Gastrocnemius medialis (tissue), 4 donors: ENCODE results near the gene GNG3. TPM values are rescaled to one million over a fixed set of nuclear protein-coding genes. Genes with fewer than 3 reads are reported as not detected.

Experiments used
- ATAC-seq, 2 donors: fragments of 150-250 bp; one replicate each; pipeline ENCODE4 v1.9.1; 2016
- DNase-seq, 2 donors: peaks; one replicate each; pipeline ENCODE4 v3.0.0-alpha.2; 2019
- H3K27ac ChIP-seq, 4 donors: fragments of 200-600 bp; sonication (generic); 1 replicate in 1 of 4; 2 replicates in 3 of 4; pipeline ENCODE4 v1.5.1; 2016 to 2018; ENCODE audit warnings: mild to moderate bottlenecking in 2 of 4, moderate library complexity in 1 of 4
- H3K27me3 ChIP-seq, 3 donors: fragments of 200-600 bp; sonication (generic) in 2 of 3; 1 replicate in 1 of 3; 2 replicates in 2 of 3; pipeline versions ENCODE4 v1.5.1 to v1.6.0; 2016 to 2019; ENCODE audit warnings: mild to moderate bottlenecking in 1 of 3, moderate library complexity in 1 of 3
- H3K36me3 ChIP-seq, 2 donors: fragments of 200-600 bp; sonication (generic) in 1 of 2; one replicate each; pipeline ENCODE4 v1.5.1; 2017 to 2018
- H3K4me1 ChIP-seq, 2 donors: fragments of 200-600 bp; sonication (generic) in 1 of 2; one replicate each; pipeline ENCODE4 v1.5.1; 2016 to 2017; ENCODE audit warnings: mild to moderate bottlenecking in 2 of 2
- H3K4me3 ChIP-seq, 4 donors: fragments of 200-600 bp; sonication (generic) in 3 of 4; 1 replicate in 1 of 4; 2 replicates in 3 of 4; pipeline ENCODE4 v1.5.1; 2016 to 2019; ENCODE audit warnings: mild to moderate bottlenecking in 2 of 4
- H3K9me3 ChIP-seq, 3 donors: fragments of 200-600 bp; sonication (generic) in 2 of 3; 1 replicate in 1 of 3; 2 replicates in 2 of 3; pipeline ENCODE4 v1.5.1; 2016 to 2019
- POLR2A ChIP-seq, 2 donors: fragments of 450-650 bp; IDR thresholded peaks; one replicate each; pipeline ENCODE4 v1.6.1; 2017; ENCODE audit warnings: antibody characterized with exemption in 2 of 2, mild to moderate bottlenecking in 2 of 2, moderate library complexity in 2 of 2
- in situ Hi-C, 4 donors: fragments of 200-750 bp; cut with MboI; loops; one replicate each; pipeline versions ENCODE4 v1.15.0 to v1.8.0; 2017; ENCODE audit warnings: low sequenced_read_pairs in 4 of 4
- intact Hi-C: fragments of 100-400 bp; cut with DNase I; formaldehyde crosslinking; loops from one replicate; pipeline ENCODE4 v1.15.1; 2023; ENCODE audit warnings: low total_unique reads
- total RNA-seq, 4 donors: library from RNA; depleted of rRNA; stranded (reverse); fragments of >200 nt; gene quantifications; one replicate each; pipeline versions ENCODE4 v1.1.0 to v1.2.3, GENCODE V29; 2016
- TF ChIP-seq, protein P1 (sequence below), 5 experiments: fragments of 450-650 bp in 3 of 5; fragments of 200-600 bp in 2 of 5; sonication (generic) in 2 of 5; IDR thresholded peaks in 4 of 5; conservative IDR thresholded peaks in 1 of 5; 1 replicate in 4 of 5; 2 replicates in 1 of 5; pipeline ENCODE4 v1.5.1; 2016 to 2019; ENCODE audit warnings: antibody characterized with exemption in 5 of 5, mild to moderate bottlenecking in 3 of 5, moderate library complexity in 3 of 5

The GNG3 gene
- total RNA-seq, 4 donors from 2014 or later = not detected

DNA sequence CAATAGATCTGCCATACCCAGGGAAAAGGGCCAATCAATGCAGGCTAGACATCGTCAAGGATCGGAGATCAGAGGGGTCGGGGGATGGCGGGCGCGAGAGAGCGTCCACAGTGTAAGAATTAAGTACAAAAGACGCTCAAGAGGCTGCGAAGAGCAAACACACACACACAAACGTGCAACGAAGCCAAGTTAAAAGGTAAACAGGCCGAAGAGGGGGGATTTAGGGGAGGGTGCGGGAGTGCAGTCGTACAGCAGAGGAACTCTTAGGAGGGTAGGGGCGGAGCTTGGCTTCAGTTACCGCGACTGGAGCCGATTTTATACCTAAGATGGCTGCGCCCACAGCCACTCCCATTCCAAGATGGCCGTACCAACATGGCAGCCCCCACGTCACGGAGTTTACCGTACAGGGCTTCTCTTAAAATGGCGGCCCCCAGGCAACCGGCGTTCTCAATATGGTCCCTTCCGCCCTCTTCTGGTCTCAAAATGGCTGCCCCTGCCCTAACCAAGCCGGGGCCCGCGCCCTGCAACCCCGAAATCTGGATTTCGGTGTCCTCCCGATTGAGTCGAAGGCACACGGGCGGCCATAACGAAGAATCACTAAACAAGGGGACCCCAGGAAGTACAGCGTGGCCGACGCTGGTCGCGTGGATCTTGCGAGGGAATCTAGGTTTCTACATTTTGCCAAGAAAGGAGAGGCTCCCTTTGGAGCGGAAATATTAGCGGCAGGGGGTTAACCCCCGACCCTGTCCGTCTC is 1.9 kb downstream of the GNG3 start:
- Histone ChIP-seq H3K9me3 (no peaks in the 10 kb centered on the region), H3K27me3 (no peaks in the 10 kb centered on the region)

DNA sequence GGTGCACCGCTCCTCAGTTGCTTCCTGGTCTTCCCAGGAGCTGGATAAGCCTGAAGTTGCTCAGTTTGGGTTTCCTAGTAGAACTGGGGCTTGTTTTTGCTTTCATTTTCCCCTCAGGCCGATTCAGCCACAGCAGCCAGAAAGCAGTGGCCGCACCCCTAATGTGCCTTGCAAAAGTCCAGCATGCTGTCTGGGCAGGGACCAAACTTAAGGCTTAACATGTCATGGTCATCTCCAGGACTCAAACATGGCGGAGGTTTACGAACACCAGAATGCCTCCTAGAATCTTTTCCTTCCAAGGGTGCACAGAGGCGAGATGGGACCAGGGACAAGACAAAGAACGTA is 2.5 kb downstream of the GNG3 start:
- H3K27me3 ChIP-seq = no peaks in the 10 kb centered on the region
- H3K9me3 ChIP-seq = no peaks in the 10 kb centered on the region
- peaks cover 0 to 29% of the 10 kb centered on the region in 2 donors for H3K36me3 ChIP-seq
- DNase-seq = no peak
- H3K4me3 ChIP-seq = peak overlapping the region; percentile 75 to 87 (median 81)
- ATAC-seq = no peak
- H3K4me1 ChIP-seq = peaks cover 32 to 45% of the 10 kb centered on the region in 2 donors
- intact Hi-C loops = no loop called here
- TF ChIP-seq, protein P1, sequence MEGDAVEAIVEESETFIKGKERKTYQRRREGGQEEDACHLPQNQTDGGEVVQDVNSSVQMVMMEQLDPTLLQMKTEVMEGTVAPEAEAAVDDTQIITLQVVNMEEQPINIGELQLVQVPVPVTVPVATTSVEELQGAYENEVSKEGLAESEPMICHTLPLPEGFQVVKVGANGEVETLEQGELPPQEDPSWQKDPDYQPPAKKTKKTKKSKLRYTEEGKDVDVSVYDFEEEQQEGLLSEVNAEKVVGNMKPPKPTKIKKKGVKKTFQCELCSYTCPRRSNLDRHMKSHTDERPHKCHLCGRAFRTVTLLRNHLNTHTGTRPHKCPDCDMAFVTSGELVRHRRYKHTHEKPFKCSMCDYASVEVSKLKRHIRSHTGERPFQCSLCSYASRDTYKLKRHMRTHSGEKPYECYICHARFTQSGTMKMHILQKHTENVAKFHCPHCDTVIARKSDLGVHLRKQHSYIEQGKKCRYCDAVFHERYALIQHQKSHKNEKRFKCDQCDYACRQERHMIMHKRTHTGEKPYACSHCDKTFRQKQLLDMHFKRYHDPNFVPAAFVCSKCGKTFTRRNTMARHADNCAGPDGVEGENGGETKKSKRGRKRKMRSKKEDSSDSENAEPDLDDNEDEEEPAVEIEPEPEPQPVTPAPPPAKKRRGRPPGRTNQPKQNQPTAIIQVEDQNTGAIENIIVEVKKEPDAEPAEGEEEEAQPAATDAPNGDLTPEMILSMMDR (IDR thresholded peaks at IDR 0.05 in 4 of 5, conservative IDR thresholded peaks at IDR 0.05 in 1 of 5) = no peak
- TF ChIP-seq POLR2A (IDR thresholded peaks at IDR 0.05) = no peak
- in situ Hi-C loops = loop anchor here in 1 of 4 donors (25.0 kb wide), 1 partner anchor 98 kb away; the partner anchor contains the start of genes B3GAT3, EML3, MTA2 and ROM1
- peak overlapping the region; percentile 94 to 97 (median 96) for H3K27ac ChIP-seq

More for the DNA sequence above, 1.9 kb downstream of the GNG3 start:
- ATAC-seq = peak; percentile 85 to 90
- Histone ChIP-seq H3K27ac (peak overlapping the region; percentile 94 to 97 (median 96)), H3K4me1 (peaks cover 34 to 46% of the 10 kb centered on the region in 2 donors), H3K36me3 (peaks cover 0 to 24% of the 10 kb centered on the region in 2 donors), H3K4me3 (peak overlapping the region; percentile 75 to 87 (median 81))
- intact Hi-C loops = loop anchor here (1.0 to 5.0 kb wide), 3 partner anchors 18 to 133 kb away; partner anchors contain the start of genes HNRNPUL2 and MTA2
- TF ChIP-seq, protein P1 (IDR thresholded peaks at IDR 0.05 in 4 of 5, conservative IDR thresholded peaks at IDR 0.05 in 1 of 5) = peak in 4 of 5 experiments; percentile 23 to 30 (median 26)
- TF ChIP-seq POLR2A (IDR thresholded peaks at IDR 0.05) = peak; percentile 51 to 60
- in situ Hi-C loops = loop anchor here in 1 of 4 donors (25.0 kb wide), 1 partner anchor 97 kb away; the partner anchor contains the start of genes B3GAT3, EML3, MTA2 and ROM1
- peak; percentile 99 for DNase-seq

DNA sequence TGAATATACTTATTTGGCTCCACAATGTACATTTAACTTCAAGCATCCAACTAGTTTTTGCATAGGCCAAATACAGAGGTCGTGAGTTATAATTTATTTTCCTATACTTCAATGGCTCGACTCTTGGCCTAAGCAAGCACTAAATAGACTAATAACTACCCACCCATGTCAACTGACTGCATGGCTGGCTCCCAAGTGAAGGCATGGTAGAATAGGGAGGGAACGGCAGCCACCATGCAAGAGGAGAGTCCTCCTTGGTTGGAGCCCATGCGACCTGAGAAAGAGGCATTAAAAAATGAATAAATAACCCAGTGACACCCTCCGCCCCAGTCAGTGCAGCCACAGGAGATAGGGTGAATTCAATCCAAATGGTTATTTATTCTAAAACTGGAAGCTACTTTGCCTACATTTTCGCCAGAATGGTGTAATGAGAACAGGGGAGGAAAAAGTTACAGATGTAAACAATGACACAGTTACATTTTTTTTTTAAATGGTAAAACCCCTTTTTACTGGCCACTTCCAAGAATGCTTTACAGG is 4.9 kb downstream of the GNG3 start:
- H3K27me3 ChIP-seq = no peaks in the 10 kb centered on the region
- H3K36me3 ChIP-seq = peaks cover 0 to 53% of the 10 kb centered on the region in 2 donors
- H3K27ac ChIP-seq = peak overlapping the region; percentile 42 to 74 (median 60)
- in situ Hi-C loops (loop anchor here in 1 of 4 donors (25.0 kb wide), 1 partner anchor 100 kb away; the partner anchor contains the start of genes B3GAT3, EML3, MTA2 and ROM1), intact Hi-C loops (no loop called here)
- ATAC-seq = no peak
- TF ChIP-seq, protein P1 (IDR thresholded peaks at IDR 0.05 in 4 of 5, conservative IDR thresholded peaks at IDR 0.05 in 1 of 5) = no peak
- TF ChIP-seq POLR2A (IDR thresholded peaks at IDR 0.05) = no peak
- no peak for DNase-seq
- H3K9me3 ChIP-seq = no peaks in the 10 kb centered on the region
- H3K4me3 ChIP-seq = no peak overlapping the region
- H3K4me1 ChIP-seq = peaks cover 16 to 28% of the 10 kb centered on the region in 2 donors

DNA sequence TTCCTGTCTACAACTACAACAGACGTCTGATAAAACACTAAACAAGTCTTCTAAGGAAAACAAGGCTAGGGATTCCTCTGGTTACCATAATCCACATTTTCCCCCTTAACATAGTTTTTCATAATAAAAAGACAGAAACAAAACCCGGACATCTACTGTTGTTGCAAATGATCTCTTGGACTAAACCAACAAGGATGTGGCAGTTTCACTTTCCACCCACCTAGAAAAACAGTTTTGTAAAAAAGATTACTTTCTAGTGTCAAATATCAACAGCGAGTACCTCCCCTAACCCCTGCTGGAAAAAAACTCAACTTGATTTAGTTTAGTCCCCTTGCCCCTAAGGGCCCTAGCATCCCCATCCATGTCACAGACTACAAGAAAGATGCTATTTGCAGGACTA is 5.4 kb downstream of the GNG3 start:
- peaks cover 16 to 28% of the 10 kb centered on the region in 2 donors for H3K4me1 ChIP-seq
- TF ChIP-seq, protein P1 (IDR thresholded peaks at IDR 0.05 in 4 of 5, conservative IDR thresholded peaks at IDR 0.05 in 1 of 5) = no peak
- TF ChIP-seq POLR2A (IDR thresholded peaks at IDR 0.05) = no peak

More for the DNA sequence above, 5.4 kb downstream of the GNG3 start:
- no peak overlapping the region for H3K4me3 ChIP-seq
- H3K27me3 ChIP-seq = no peaks in the 10 kb centered on the region
- in situ Hi-C loops (loop anchor here in 1 of 4 donors (25.0 kb wide), 1 partner anchor 101 kb away; the partner anchor contains the start of genes B3GAT3, EML3, MTA2 and ROM1), intact Hi-C loops (no loop called here)
- peak overlapping the region; percentile 42 to 74 (median 60) for H3K27ac ChIP-seq
- H3K9me3 ChIP-seq = no peaks in the 10 kb centered on the region
- no peak for DNase-seq
- H3K36me3 ChIP-seq = peaks cover 0 to 58% of the 10 kb centered on the region in 2 donors
- ATAC-seq = no peak
